HG02571 (cell line): ENCODE results near the gene NCKAP5.
"Not testable (repeated sequence)": the region's sequence is repeated elsewhere in the genome, so short reads cannot be mapped to it uniquely, and the experiment has no call there.

Experiments
- ATAC-seq: cut with Tn5 transposase; IDR thresholded peaks from one replicate; pipeline ENCODE4 v1.9.1; 2021; ENCODE audit warnings: mild to moderate bottlenecking, moderate library complexity; ENCODE audit not compliant: unreplicated experiment

NCKAP5 gene

DNA sequence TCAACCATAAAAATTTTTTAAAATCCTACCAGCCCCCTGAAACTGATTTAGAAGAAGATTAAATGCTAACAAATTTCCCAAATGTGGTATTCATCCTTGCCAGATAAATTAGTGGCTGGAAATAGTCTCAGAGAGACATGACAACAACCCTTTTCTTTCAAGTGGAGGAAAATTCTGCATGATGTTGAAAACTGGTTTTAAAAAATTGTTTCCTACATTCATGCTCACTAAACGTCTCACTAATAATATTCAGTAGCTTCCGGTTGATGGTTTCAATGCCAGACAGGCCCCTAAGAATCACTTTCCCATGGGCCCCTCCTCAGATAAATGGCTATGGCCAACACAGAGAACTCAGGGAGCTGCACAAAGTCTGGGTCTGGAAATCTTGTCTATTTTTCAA lies 43.2 kb downstream of the NCKAP5 start:
- no peak for ATAC-seq

DNA sequence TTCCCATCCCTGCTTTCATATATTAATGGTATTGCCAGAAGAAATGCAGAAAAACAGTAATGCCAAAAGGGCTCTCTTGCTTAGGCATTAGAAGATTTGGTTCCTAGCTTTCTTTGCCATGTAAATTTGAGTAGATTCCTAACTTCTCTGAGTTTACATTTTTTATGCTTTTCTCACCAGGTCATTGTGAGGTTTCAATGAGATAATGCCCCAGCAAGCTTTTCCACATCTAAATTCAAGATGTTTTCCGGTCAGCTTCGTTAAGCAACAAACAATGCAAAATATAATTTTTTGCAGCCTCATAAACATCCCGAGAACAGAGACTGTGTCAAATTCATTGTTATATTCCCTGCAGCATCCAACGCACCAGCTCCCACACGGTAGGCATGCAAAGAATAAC lies 44.9 kb downstream of the NCKAP5 start:
- no peak for ATAC-seq

GRCh38 chr2:133522204-133522603 lies 46.1 kb downstream of the NCKAP5 start:
- ATAC-seq = no peak

GRCh38 chr2:133521146-133521745 lies 47.0 kb downstream of the NCKAP5 start:
- ATAC-seq = no peak

DNA sequence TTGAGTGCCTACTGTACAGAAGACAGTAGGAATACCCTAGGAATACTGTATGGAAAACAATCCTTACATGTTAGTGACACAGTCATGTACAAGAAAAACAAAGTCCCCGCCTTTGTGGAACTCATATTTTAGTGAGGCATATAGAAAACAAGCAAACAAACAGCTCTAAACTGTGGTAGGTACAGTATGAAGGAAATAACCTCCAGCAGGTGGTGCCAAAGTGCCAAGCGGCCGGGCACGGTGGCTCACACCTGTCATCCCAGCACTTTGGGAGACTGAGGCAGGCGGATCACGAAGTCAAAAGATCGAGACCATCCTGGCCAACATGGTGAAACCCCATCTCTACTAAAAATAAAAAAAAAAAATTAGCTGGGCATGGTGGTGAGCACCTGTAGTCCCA lies 48.6 kb downstream of the NCKAP5 start:
- ATAC-seq = not testable (repeated sequence)

DNA sequence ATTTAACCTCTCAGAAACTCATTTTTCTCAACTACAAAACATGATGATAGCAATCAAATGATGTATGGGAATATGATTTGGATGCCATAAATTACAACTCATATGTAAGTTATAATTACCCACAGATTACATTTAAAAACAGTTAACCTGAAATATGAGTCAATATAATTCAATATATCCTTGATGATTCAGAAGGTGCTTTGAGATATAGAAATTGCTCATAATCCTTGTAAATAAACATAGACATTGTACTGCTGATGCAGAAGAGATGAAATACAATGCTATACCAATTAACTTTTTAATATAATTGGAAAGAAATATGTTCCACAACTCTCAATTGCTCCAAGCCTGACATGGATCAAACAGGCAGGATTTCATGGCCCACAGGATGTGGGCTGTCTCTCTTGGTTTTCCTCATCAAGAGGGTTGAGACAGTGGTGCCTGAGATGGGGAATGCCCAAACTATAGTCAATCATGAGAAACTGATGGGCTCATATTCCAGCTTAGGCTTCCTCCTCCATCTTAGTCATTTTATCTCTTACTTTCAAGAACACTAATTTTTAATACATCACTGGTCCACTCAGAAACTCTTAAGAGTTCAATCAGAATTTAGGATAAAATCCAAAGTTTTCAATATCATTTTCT lies 49.4 kb downstream of the NCKAP5 start:
- ATAC-seq = no peak

DNA sequence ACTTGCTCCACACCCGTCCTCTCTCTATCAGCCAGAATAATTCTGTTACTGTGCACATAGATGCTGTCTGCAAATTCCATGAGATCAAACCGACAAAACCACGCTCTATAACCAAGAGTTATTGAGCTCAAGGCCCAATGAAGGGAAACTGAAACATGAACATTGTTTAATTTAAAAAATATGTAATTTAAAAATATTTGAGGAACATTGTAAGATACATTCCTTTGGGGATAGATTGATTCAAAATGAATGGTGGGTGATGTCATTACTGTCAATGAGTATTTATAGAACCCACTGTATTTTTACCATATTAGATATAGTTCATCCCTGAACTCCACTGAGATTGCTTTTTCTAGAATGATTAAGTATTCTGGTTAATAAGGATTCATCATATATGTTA lies 50.4 kb downstream of the NCKAP5 start:
- ATAC-seq = no peak

DNA sequence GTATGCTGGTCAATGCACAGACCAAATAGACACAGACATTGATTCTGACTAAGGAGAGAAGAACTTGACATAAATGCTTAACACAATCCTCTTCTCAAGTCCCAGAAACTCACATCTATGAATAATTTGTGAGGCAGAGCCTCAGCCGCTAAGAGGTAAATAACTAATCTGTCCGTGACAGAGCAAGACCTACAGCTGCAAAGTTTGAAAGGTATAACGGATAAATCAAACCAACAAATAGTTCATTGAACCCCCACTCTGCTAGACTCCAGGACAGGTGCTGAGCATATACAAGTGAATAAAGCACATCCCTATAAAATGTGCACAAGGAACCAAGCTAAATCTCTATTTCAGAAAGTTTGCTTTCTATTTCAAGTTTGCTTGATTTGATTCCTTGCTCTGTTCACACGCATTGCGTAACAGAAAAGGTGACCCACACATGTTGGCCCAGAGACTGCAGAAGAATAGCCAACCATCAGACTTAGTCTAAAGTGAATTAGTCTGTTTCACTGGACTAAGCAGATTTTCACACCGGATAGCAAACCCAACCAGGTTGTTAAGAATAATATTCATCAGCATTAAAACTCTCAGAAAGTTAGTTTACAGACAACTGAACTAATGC lies 51.7 kb downstream of the NCKAP5 start:
- no peak for ATAC-seq

DNA sequence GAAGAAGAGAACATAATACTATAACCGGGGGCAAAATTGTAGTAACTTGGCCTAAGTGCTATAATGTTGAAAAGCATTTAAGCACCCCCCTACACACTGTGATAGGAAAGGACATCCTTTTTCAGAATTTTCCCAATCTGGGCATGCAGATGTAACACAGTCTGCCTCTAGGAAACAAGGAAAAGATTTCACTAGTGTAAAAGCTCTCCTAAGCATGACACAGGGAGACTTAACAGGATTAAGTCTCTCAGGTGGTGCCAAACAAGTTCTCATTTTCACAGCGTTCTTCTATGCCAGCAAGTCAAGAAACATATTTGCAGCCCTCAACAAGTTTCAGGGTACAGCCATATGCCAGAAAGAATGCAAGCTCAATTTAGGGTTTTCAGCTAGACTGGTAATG lies 53.0 kb downstream of the NCKAP5 start:
- ATAC-seq = no peak

- ATAC-seq = no peak
Measured at GRCh38 chr2:133513893-133514292, 54.4 kb downstream of the NCKAP5 start.

GRCh38 chr2:133512121-133512520 lies 56.1 kb downstream of the NCKAP5 start:
- ATAC-seq = no peak

DNA sequence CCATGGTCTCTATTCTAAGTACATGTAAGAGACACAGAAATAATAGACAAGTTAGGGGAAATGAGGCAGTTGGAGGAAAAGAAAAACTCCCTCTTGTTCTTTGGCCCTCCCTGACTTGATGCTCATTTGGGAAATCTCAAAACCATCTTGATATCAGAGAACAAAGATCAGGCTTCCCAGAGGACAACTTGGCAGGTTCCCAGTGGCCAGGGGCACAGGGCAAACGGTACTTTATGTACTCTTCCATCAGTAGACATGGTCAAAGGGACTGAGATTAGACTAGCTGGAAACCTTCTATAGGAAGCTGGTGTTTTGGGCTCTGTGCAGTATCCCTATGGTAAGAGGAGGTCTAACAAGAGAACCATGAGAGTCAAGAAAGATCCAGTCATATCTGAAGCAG lies 56.6 kb downstream of the NCKAP5 start:
- ATAC-seq = no peak

GRCh38 chr2:133509777-133510176 lies 58.5 kb downstream of the NCKAP5 start:
- ATAC-seq = no peak

DNA sequence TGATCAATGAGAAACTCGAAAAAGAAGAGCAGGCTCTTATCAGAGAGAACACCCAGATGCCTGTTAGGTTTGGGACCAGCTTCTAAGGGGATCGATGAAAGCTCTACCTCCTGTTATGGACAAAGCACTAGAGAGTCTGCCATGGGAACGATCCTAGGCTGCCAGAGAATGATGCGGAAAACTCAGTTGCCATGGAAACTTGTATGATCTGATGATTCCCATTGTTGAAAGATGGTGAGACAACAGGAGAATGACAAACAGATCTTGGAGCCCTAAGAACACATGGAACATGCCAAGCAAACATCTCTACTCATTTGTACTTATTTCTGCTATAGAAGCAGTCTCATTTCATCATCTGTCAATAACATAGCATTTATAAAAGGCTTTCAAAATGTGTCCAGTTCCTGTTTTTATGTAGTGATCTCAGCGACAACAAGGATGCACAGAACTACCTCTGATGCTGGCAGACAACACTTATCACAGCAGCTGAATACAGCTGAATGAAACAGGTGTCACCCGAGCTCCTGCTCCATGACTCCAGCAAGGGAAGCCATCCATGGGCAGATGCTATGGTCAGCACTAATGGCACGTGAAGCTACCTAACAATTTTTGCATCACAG lies 59.6 kb downstream of the NCKAP5 start:
- no peak for ATAC-seq

- no peak for ATAC-seq
Measured at GRCh38 chr2:133506996-133507395, 61.3 kb downstream of the NCKAP5 start.

- no peak for ATAC-seq
Measured at GRCh38 chr2:133504566-133505505, 63.4 kb downstream of the NCKAP5 start.

DNA sequence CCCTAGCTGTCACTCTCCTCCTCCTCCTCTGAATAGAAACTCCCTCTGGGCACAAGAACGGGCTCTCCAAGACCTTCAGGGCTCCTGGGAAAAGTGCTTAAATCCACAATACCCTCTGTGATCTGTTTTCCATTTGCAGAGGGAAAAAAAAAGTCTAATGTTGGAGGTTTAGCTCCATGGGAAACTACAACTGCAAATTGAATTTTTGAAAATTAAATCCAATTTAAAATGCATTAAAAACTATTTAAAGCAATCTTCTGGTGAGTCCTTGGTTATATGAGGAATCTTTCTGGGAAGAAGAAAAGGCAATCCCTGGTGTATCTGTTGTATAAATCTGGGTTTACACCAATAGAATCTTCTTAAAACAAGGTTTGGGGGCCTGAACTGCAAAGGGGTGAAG lies 64.3 kb downstream of the NCKAP5 start:
- no peak for ATAC-seq

DNA sequence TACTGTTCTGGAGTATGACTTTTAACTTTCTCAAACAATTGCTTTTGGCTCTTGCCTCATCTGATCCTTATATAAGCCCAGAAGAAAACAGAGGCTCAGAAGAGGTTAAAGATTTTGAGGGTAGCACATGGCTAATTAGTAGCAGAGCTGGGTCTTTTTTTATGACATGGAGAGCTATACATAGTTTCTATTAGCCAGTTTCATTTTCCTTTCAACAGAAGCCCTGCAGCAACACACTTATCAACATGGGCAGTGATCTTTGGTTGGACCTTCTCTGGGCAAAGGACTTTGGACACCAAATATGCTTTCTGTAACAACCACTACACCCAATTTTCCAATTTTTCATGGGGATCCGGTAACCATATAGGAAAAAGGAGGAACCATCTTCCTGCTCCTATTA lies 64.9 kb downstream of the NCKAP5 start:
- ATAC-seq = peak; percentile 70

GRCh38 chr2:133502678-133503077 lies 65.6 kb downstream of the NCKAP5 start:
- no peak for ATAC-seq

DNA sequence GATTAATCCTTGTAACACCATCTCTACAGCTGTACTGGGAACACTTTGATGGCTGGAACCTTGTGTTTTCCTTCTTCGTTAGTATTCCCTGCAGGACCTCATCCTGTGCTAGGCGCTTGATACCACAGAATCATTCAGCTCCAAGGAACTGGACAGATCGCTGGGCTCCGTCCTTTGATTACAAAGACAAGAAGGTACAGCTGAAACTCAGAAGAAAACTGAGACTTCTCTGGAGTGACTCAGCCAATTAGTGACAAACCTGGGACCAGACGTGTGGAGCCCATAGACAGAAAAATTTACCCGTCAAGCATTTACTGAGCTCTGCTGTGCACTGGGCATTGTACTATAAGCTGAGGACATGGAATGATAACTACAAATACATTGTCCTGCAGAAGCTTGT lies 67.3 kb downstream of the NCKAP5 start:
- no peak for ATAC-seq
